ENCODE results near the gene ADAMTS12. TPM values are rescaled to one million over a fixed set of nuclear protein-coding genes. Genes with fewer than 3 reads are reported as not detected.
A peak's percentile ranks its signal among the peaks of the same experiment; 100 is the strongest.

ADAMTS12 gene
- total RNA-seq, 1 experiment from 2014 or later, result not detected

DNA sequence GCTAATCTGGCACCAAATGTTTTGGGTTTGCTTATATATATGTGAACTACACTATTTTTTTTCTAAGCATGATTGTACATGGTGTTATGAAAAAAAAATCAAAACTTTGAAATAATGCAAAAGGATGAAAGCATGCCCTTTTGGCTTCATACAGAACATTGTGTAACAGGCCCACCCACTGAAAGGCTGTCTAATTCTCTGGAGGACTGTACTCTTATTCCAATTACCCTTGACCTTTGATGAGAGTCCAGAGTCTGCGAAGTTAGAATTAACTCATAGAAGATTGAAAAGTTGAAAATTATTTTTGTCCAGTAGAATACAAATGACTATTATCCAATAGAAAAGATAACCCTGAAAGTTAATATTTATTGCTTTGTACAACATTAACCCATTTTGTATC, 117.4 kb downstream of the ADAMTS12 start:
- CTCF ChIA-PET, result no interaction called here
- peaks cover 6% of the 10 kb centered on the region for H3K4me1 Mint-ChIP-seq (ENCODE audit: insufficient read depth, unreplicated experiment)

DNA sequence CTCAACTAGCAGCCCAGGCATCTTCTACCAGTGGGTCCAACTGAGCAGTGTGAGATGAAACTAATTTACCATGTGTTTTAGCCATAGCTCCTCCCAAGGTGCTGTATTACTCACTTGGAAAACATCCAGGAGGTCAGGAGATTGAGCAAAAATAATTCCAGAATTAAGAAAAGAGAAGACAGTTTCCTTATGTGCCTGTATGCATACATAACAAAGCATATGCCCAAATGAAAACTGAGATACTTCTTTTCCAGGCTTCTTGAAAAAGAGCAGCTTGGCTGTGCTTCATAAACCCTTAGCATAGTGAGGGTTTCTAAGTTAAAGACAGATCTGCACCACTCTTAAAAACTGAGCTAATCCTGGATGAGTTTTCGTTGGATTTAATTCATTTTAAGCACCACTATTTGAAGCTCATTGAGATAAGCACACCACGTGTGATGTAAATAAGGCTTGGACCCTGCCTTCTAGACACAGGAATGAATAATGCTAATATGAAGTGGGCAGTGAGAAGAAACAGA, 119.4 kb downstream of the ADAMTS12 start:
- Mint-ChIP-seq H3K36me3 (ENCODE audit: insufficient read depth, unreplicated experiment) (no peaks in the 10 kb centered on the region), H3K9me3 (ENCODE audit: unreplicated experiment) (peaks cover 12% of the 10 kb centered on the region), H3K4me3 (ENCODE audit: unreplicated experiment) (no peak overlapping the region), H3K4me1 (ENCODE audit: insufficient read depth, unreplicated experiment) (peaks cover 6% of the 10 kb centered on the region), H3K27me3 (ENCODE audit: insufficient read depth, unreplicated experiment) (peaks cover 19% of the 10 kb centered on the region), H3K27ac (ENCODE audit: low read depth, unreplicated experiment) (no peak overlapping the region)
- DNase-seq (ENCODE audit: unreplicated experiment), result peak; percentile 78
- intact Hi-C loops (cut with micrococcal nuclease), result no loop called here
- POLR2A ChIA-PET, result interaction anchor here (1.2 kb wide), 1 partner anchor 13 kb away, joined by 3 read pairs; no protein-coding TSS in a partner anchor
- CTCF ChIA-PET, result interaction anchor here (0.6 to 0.7 kb wide), 2 partner anchors 259 to 716 kb away, joined by 4 read pairs; no protein-coding TSS in a partner anchor
- no TSS peak for BruUV-seq (replicated peaks)
- TF ChIP-seq, protein P1, sequence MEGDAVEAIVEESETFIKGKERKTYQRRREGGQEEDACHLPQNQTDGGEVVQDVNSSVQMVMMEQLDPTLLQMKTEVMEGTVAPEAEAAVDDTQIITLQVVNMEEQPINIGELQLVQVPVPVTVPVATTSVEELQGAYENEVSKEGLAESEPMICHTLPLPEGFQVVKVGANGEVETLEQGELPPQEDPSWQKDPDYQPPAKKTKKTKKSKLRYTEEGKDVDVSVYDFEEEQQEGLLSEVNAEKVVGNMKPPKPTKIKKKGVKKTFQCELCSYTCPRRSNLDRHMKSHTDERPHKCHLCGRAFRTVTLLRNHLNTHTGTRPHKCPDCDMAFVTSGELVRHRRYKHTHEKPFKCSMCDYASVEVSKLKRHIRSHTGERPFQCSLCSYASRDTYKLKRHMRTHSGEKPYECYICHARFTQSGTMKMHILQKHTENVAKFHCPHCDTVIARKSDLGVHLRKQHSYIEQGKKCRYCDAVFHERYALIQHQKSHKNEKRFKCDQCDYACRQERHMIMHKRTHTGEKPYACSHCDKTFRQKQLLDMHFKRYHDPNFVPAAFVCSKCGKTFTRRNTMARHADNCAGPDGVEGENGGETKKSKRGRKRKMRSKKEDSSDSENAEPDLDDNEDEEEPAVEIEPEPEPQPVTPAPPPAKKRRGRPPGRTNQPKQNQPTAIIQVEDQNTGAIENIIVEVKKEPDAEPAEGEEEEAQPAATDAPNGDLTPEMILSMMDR (IDR thresholded peaks at IDR 0.05; ENCODE audit: unreplicated experiment), result no peak

More for the DNA sequence above, 117.4 kb downstream of the ADAMTS12 start:
- Mint-ChIP-seq H3K27me3 (ENCODE audit: insufficient read depth, unreplicated experiment) (peaks cover 11% of the 10 kb centered on the region), H3K9me3 (ENCODE audit: unreplicated experiment) (peaks cover 7% of the 10 kb centered on the region), H3K4me3 (ENCODE audit: unreplicated experiment) (no peak overlapping the region), H3K27ac (ENCODE audit: low read depth, unreplicated experiment) (no peak overlapping the region), H3K36me3 (ENCODE audit: insufficient read depth, unreplicated experiment) (no peaks in the 10 kb centered on the region)
- intact Hi-C loops (cut with micrococcal nuclease), result no loop called here
- no peak for DNase-seq (ENCODE audit: unreplicated experiment)
- TF ChIP-seq, protein P1 (IDR thresholded peaks at IDR 0.05; ENCODE audit: unreplicated experiment), result no peak
- BruUV-seq (replicated peaks), result no TSS peak
- POLR2A ChIA-PET, result interaction anchor here (0.6 kb wide), 1 partner anchor 11 kb away, joined by 3 read pairs; no protein-coding TSS in a partner anchor

DNA sequence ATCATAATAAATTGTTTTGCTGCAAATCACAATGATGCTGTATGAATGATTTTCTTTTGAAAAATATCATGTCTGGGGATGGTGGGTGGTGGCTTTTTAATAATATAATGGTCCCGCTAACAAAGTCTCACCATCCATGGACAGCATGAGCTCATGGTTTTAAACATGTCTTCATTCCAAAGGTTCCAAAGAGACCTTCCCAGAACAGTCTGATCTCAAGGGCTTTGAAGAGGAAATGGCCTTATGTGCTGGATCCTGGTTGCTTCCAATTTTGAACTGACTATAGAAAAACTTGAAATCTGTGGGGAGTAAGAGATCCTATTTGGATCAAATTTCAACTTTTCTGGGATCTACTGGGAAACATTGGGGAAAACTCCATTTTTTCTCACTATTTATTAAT, 121.8 kb downstream of the ADAMTS12 start:
- POLR2A ChIA-PET, result interaction anchor here (0.7 kb wide), 2 partner anchors 84 to 155 kb away, joined by 3 read pairs; no protein-coding TSS in a partner anchor
- BruUV-seq (replicated peaks), result no TSS peak
- H3K9me3 Mint-ChIP-seq (ENCODE audit: unreplicated experiment), result peaks cover 9% of the 10 kb centered on the region
- no peak overlapping the region for H3K27ac Mint-ChIP-seq (ENCODE audit: low read depth, unreplicated experiment)
- peaks cover 23% of the 10 kb centered on the region for H3K27me3 Mint-ChIP-seq (ENCODE audit: insufficient read depth, unreplicated experiment)
- no peak for DNase-seq (ENCODE audit: unreplicated experiment)
- intact Hi-C loops (cut with micrococcal nuclease), result no loop called here
- no peak overlapping the region for H3K4me3 Mint-ChIP-seq (ENCODE audit: unreplicated experiment)
- no peaks in the 10 kb centered on the region for H3K36me3 Mint-ChIP-seq (ENCODE audit: insufficient read depth, unreplicated experiment)
- CTCF ChIA-PET, result interaction anchor here (0.7 kb wide), 1 partner anchor 256 kb away, joined by 3 read pairs; no protein-coding TSS in a partner anchor
- peaks cover 6% of the 10 kb centered on the region for H3K4me1 Mint-ChIP-seq (ENCODE audit: insufficient read depth, unreplicated experiment)
- TF ChIP-seq, protein P1 (IDR thresholded peaks at IDR 0.05; ENCODE audit: unreplicated experiment), result no peak

DNA sequence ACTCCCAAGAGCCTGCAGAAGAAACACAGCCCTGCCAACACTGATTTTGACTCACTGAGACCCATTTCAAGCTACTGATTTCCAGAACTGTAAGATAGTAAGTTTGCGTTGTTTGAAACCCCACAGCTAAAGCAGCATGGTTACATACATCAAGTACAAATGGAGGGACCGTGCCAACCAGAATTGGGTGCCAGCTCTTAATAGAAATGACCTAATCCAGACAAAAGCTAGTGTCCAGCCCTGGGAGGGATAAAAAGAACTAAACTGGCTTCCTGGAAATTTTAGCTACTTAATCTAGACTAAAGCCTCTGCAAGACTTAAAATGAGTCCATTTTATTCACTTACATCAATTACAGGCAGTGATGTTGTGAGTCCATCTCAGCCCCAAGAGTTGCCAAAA, 122.6 kb downstream of the ADAMTS12 start:
- TF ChIP-seq, protein P1 (IDR thresholded peaks at IDR 0.05; ENCODE audit: unreplicated experiment), result no peak
- POLR2A ChIA-PET, result no interaction called here
- Mint-ChIP-seq H3K9me3 (ENCODE audit: unreplicated experiment) (peaks cover 7% of the 10 kb centered on the region), H3K36me3 (ENCODE audit: insufficient read depth, unreplicated experiment) (no peaks in the 10 kb centered on the region), H3K4me1 (ENCODE audit: insufficient read depth, unreplicated experiment) (peaks cover 6% of the 10 kb centered on the region), H3K27me3 (ENCODE audit: insufficient read depth, unreplicated experiment) (peaks cover 23% of the 10 kb centered on the region), H3K4me3 (ENCODE audit: unreplicated experiment) (no peak overlapping the region), H3K27ac (ENCODE audit: low read depth, unreplicated experiment) (no peak overlapping the region)
- CTCF ChIA-PET, result no interaction called here
- no peak for DNase-seq (ENCODE audit: unreplicated experiment)
- intact Hi-C loops (cut with micrococcal nuclease), result no loop called here
- BruUV-seq (replicated peaks), result no TSS peak
